Measurements from ENCODE around the gene SOX9. TPM values are rescaled to one million over a fixed set of nuclear protein-coding genes. Genes with fewer than 3 reads are reported as not detected.

SOX9 gene
- total RNA-seq: 10 to 100 TPM in 1 of 2 donors, 1 to 10 TPM in 1; 7.0 to 20.6 TPM

- no peaks in the 10 kb centered on the region for H3K36me3 ChIP-seq
These were observed at the start of gene SOX9 for GRCh38 chr17:72120642-72121163. Gene SOX9 (plus strand): TSS chr17:72121020. CDS start chr17:72121392, 372 bp downstream.

DNA sequence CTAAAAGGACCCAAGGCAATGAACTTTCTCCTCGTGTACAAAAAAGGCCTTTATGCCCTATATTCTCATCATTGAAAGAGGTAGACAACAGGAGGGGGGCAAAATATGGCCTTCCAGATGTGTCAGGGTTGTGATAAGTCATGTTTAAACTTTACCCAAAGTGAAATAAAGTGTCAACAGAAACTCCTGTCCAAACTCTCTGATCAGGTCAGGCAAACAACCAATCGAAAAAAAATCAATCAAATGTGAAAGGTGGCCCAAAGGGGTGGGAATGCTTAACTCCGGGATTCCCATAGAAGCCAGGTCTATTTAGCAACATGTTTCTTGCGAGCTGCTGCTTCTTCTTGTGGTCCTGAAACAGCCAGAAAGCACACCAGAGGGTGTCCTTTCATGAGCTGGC, 49.5 kb upstream of the SOX9 start:
- Histone ChIP-seq H3K4me1 (no peaks in the 10 kb centered on the region), H3K27me3 (no peaks in the 10 kb centered on the region), H3K4me3 (no peak overlapping the region), H3K9me3 (no peaks in the 10 kb centered on the region), H3K36me3 (no peaks in the 10 kb centered on the region), H3K27ac (no peak overlapping the region)
- no peak for TF ChIP-seq CTCF (IDR thresholded peaks at IDR 0.05)
- no peak for DNase-seq (ENCODE audit: low spot score)

More at GRCh38 chr17:72120642-72121163, at the start of gene SOX9:
- H3K27ac ChIP-seq: peak within 1 kb of the TSS; percentile 72 to 78
- peaks cover 3 to 25% of the 10 kb centered on the region in 2 donors for H3K27me3 ChIP-seq
- H3K4me1 ChIP-seq: peaks cover 0 to 76% of the 10 kb centered on the region in 2 donors
- peak within 1 kb of the TSS; percentile 54 to 56 for H3K4me3 ChIP-seq
- no peaks in the 10 kb centered on the region for H3K9me3 ChIP-seq
- DNase-seq (ENCODE audit: low spot score): peak; percentile 95
- TF ChIP-seq CTCF (IDR thresholded peaks at IDR 0.05): no peak

DNA sequence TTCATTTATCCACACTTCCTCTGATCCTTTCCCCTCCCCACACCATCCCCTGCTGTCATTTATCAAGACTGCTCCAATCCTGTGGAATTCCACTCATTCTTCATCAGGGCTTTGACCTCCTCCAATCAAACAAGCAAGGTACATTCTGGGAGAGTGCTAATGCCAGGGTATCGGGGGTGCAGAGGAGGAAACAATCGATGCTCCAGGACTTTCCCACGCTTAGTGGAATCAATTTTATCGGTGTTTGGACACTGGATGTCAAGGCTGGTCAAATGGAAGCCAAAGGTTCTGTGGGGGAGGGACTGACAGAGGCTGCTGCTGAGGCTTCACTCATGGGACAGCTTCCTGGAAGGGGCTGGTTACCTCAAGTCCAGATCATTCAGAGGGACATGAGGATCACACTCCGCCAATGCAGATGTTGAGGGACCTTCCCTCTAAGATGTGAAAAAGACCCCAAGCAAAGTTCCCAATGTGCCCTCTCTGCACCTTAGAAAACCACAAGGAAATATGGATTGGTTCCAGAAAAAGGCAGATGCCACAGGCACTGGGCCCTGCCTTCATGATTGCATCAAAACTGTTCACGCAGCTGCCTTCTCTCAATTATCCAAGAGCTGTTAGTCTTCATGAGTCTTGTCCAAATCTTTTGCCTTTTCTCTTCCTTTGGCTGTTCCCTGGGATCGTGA, 44.7 kb upstream of the SOX9 start:
- no peak for DNase-seq (ENCODE audit: low spot score)
- H3K27ac ChIP-seq: no peak overlapping the region
- no peak for TF ChIP-seq CTCF (IDR thresholded peaks at IDR 0.05)
- H3K27me3 ChIP-seq: no peaks in the 10 kb centered on the region
- no peaks in the 10 kb centered on the region for H3K36me3 ChIP-seq
- H3K4me3 ChIP-seq: no peak overlapping the region
- peaks cover 0 to 5% of the 10 kb centered on the region in 2 donors for H3K4me1 ChIP-seq
- H3K9me3 ChIP-seq: no peaks in the 10 kb centered on the region

- H3K36me3 ChIP-seq: no peaks in the 10 kb centered on the region
- peaks cover 0 to 5% of the 10 kb centered on the region in 2 donors for H3K4me1 ChIP-seq
- H3K27ac ChIP-seq: no peak overlapping the region
- DNase-seq (ENCODE audit: low spot score): peak; percentile 32
- no peak overlapping the region for H3K4me3 ChIP-seq
- no peaks in the 10 kb centered on the region for H3K27me3 ChIP-seq
- no peaks in the 10 kb centered on the region for H3K9me3 ChIP-seq
- TF ChIP-seq CTCF (IDR thresholded peaks at IDR 0.05): no peak
These were observed 44.2 kb upstream of the SOX9 start for GRCh38 chr17:72076678-72077030.

- Histone ChIP-seq H3K4me3 (no peak overlapping the region), H3K27me3 (no peaks in the 10 kb centered on the region), H3K27ac (no peak overlapping the region), H3K36me3 (no peaks in the 10 kb centered on the region), H3K9me3 (no peaks in the 10 kb centered on the region), H3K4me1 (peaks cover 0 to 5% of the 10 kb centered on the region in 2 donors)
- TF ChIP-seq CTCF (IDR thresholded peaks at IDR 0.05): no peak
- DNase-seq (ENCODE audit: low spot score): peak; percentile 42
These were observed 43.4 kb upstream of the SOX9 start for GRCh38 chr17:72077326-72077960.

All from right atrium auricular region (tissue), 2 donors.